ENCODE measurements around the gene SIRPB1. TPM values are rescaled to one million over a fixed set of nuclear protein-coding genes. Genes with fewer than 3 reads are reported as not detected.

SIRPB1 gene
- total and polyA plus RNA-seq, 10 of the 15 experiments (the other 5 are each of a cell fraction or from before 2014, with no cell fraction given), result 3.4 to 33.8 (median 14.1) TPM

GRCh38 chr20:1666802-1667201 lies 47.0 kb upstream of the SIRPB1 start:
- BruUV-seq (replicated peaks), result no TSS peak
- RAD21 ChIA-PET (ENCODE audit: unreplicated experiment), result interaction anchor here (1.1 to 2.5 kb wide), 3 partner anchors 54 to 129 kb away, joined by 3 to 13 read pairs (median 4); no protein-coding TSS in a partner anchor

More at GRCh38 chr20:1666802-1667201, 47.0 kb upstream of the SIRPB1 start:
- POLR2A ChIA-PET, result interaction anchor here (1.1 to 1.3 kb wide), 2 partner anchors 15 to 133 kb away, joined by 3 to 4 read pairs; no protein-coding TSS in a partner anchor
- Histone ChIP-seq H3K27me3 (replicated peaks in 1 of 2; ENCODE audit: control insufficient read depth in 2 of 2, insufficient read depth in 2 of 2, low read length in 1 of 2) (no peaks in the 10 kb centered on the region), H2AFZ (ENCODE audit: control insufficient read depth, low read depth, low read length) (no peak overlapping the region), H3K27ac (ENCODE audit: control insufficient read depth, insufficient read depth) (no peak overlapping the region), H3K36me3 (ENCODE audit: control insufficient read depth in 2 of 2, insufficient read depth in 2 of 2, low read length in 1 of 2) (no peaks in the 10 kb centered on the region), H4K20me1 (ENCODE audit: control insufficient read depth, insufficient read depth) (no peaks in the 10 kb centered on the region), H3K9ac (ENCODE audit: control insufficient read depth, insufficient read depth, low read length) (no peak overlapping the region), H3K79me2 (ENCODE audit: control insufficient read depth, insufficient read depth, low read length) (no peaks in the 10 kb centered on the region), H3K4me3 (no peak overlapping the region), H3K9me3 (replicated peaks; ENCODE audit: control insufficient read depth, insufficient read depth, low read length) (no peaks in the 10 kb centered on the region), H3K4me1 (ENCODE audit: control insufficient read depth, insufficient read depth, low read length) (peaks cover 20% of the 10 kb centered on the region), H3K4me2 (ENCODE audit: control insufficient read depth, insufficient read depth) (no peak overlapping the region)
- TF ChIP-seq ELK1 (IDR thresholded peaks at IDR 0.05; ENCODE audit: low read depth, low read length) (no peak), ZBTB33 (IDR thresholded peaks at IDR 0.05) (0 out of 2 replicates have a peak, but pooled peaks have one; percentile 35), RUNX3 (IDR thresholded peaks at IDR 0.05; ENCODE audit: low read length) (peak; percentile 73)
- intact Hi-C loops (cut with micrococcal nuclease; ENCODE audit: unreplicated experiment) (loop anchor here (2.0 kb wide), 1 partner anchor 56 kb away; no protein-coding TSS in a partner anchor), in situ Hi-C loops (cut with MboI) (no loop called here)
- CTCF ChIA-PET, result interaction anchor here (1.0 kb wide), 1 partner anchor 54 kb away, joined by 3 read pairs; no protein-coding TSS in a partner anchor
- DNase-seq (ENCODE audit: low read depth, low spot score), result no peak
- no peak for FAIRE-seq
- peak; percentile 56 for ATAC-seq
- WGBS (ENCODE audit: insufficient coverage, insufficient replicate concordance, low lambda C conversion rate, missing lambda C conversion rate), result 62% methylated on average over 5 of the region's 5 CpGs
- SMC1A ChIA-PET (ENCODE audit: uncharacterized antibody, unreplicated experiment), result interaction anchor here (1.0 to 4.8 kb wide), 6 partner anchors 10 to 111 kb away, joined by 3 to 24 read pairs (median 4); no protein-coding TSS in a partner anchor
